Small intestine (tissue), 7 donors: ENCODE measurements around the gene ARHGEF5. TPM values are rescaled to one million over a fixed set of nuclear protein-coding genes. Genes with fewer than 3 reads are reported as not detected.

Experiments used
- DNase-seq, 2 donors: peaks; one replicate each; pipeline versions ENCODE4 v3.0.0 to v3.0.0-alpha.2; 2013
- FAIRE-seq: peaks from 2 replicates; lab custom pipeline; 2012; peaks lifted over from hg19 to GRCh38; lab: Jason Lieb, UNC
- H3K27ac ChIP-seq, 3 donors: one replicate each; pipeline ENCODE4 v1.5.1; 2013; ENCODE audit warnings: low read length in 2 of 3, mild to moderate bottlenecking in 2 of 3, control low read depth in 1 of 3, inconsistent platforms in 1 of 3, low read depth in 1 of 3, moderate library complexity in 1 of 3
- H3K27me3 ChIP-seq, 3 donors: one replicate each; pipeline ENCODE4 v1.6.1; 2013; ENCODE audit warnings: low read length in 3 of 3, inconsistent platforms in 1 of 3; ENCODE audit not compliant: control insufficient read depth in 3 of 3, insufficient read depth in 3 of 3
- H3K36me3 ChIP-seq, 3 donors: one replicate each; pipeline ENCODE4 v1.6.1; 2013; ENCODE audit warnings: low read length in 3 of 3, inconsistent platforms in 1 of 3, low read depth in 1 of 3, mild to moderate bottlenecking in 1 of 3, moderate library complexity in 1 of 3; ENCODE audit not compliant: control insufficient read depth in 3 of 3, insufficient read depth in 2 of 3
- H3K4me1 ChIP-seq, 3 donors: one replicate each; pipeline ENCODE4 v1.6.1; 2013; ENCODE audit warnings: low read length in 2 of 3, inconsistent platforms in 1 of 3, low read depth in 1 of 3, mild to moderate bottlenecking in 1 of 3, moderate library complexity in 1 of 3; ENCODE audit not compliant: control insufficient read depth in 3 of 3, insufficient read depth in 2 of 3
- H3K4me3 ChIP-seq, 3 donors: one replicate each; pipeline ENCODE4 v1.5.1; 2013; ENCODE audit warnings: low read length in 3 of 3, control low read depth in 1 of 3, inconsistent platforms in 1 of 3, low read depth in 1 of 3, mild to moderate bottlenecking in 1 of 3, moderate library complexity in 1 of 3
- H3K9me3 ChIP-seq, 2 donors: one replicate each; pipeline ENCODE4 v1.6.1; 2013; ENCODE audit warnings: low read depth in 1 of 2, low read length in 1 of 2; ENCODE audit not compliant: control insufficient read depth in 2 of 2, insufficient read depth in 1 of 2
- WGBS, 3 donors: extraction: QIAGEN DNeasy Blood & Tissue Kit; methylation state at CpG; one replicate each; pipeline ENCODE4 v1.1.7; 2013; 5-methylcytosine and 5-hydroxymethylcytosine counted together
- polyA plus RNA-seq, 4 donors: library from polyadenylated mRNA; stranded (reverse) in 3 of 4; unstranded in 1 of 4; fragments of 200-250 nt in 3 of 4; fragments of 120-200 nt in 1 of 4; gene quantifications; one replicate each; pipeline versions ENCODE4 v1.2.1 to v1.2.3, GENCODE V29; 2013
- donor health status: healthy with polysubstance abuse.
- donor health status: control.
- donor health status: control.
- donor health status: Bipolar disorder and iron deficiency.
- donor health status: healthy.

ARHGEF5 gene
- polyA plus RNA-seq, 4 donors = 15.6 to 43.9 (median 33.0) TPM

DNA sequence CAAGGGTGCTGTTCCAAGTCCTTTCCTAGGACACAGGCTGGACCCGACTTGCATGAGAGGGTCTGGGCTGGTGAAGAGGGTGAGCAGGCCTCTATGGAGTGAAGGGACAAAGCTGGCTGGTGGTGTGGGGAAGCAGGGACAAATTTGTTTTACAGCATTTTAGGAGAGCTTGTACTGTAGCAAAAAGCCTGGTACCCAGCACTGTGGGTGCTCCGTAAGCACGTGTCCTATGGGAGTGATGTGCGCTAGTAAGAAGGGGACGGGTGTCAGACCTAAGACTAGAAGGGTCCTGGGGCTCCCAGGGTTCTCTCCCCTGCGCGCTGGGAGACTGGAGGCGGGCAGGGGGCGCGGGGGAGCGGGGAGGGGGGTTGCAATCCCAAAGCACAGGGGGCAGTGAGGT, 47.9 kb downstream of the ARHGEF5 start:
- Histone ChIP-seq H3K27ac (no peak overlapping the region), H3K4me3 (no peak overlapping the region), H3K4me1 (no peaks in the 10 kb centered on the region), H3K9me3 (no peaks in the 10 kb centered on the region), H3K27me3 (peaks cover 0 to 3% (median 0%) of the 10 kb centered on the region in 3 donors), H3K36me3 (no peaks in the 10 kb centered on the region)
- no peak for FAIRE-seq
- DNase-seq = no peak
- 93 to 99% (median 94%) methylated on average over 11 of the region's 11 CpGs for WGBS, 3 donors

DNA sequence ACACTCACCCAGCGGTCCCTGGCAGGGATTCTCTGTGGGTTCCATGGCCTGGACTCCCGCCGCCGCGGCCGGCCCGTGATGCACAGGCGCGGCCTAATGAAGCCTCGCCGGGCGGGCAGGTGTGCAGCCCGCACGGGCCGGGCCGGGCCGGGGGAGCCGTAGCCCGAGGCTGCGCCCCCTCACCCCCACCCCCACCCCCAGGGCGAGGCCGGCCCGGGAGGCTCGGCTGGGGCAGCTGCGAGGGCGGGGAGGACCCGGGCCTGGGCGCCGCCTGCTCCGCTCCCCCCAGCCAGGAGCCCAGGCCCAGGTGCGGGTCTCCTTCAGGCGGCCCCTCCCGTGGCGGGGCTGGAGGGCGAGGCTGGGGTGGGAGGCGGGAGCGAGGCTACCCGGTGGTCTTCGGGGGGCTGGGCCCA, 48.5 kb downstream of the ARHGEF5 start, which contains the start of gene NOBOX:
Gene NOBOX, minus strand, starts transcription at position 45 of the 413 bp plus-strand sequence.
- H3K4me3 ChIP-seq = no peak within 1 kb of the TSS
- peaks cover 0 to 4% (median 0%) of the 10 kb centered on the region in 3 donors for H3K27me3 ChIP-seq
- no peaks in the 10 kb centered on the region for H3K36me3 ChIP-seq
- no peaks in the 10 kb centered on the region for H3K9me3 ChIP-seq
- H3K4me1 ChIP-seq = no peaks in the 10 kb centered on the region
- 79 to 94% (median 89%) methylated on average over 30 to 39 of the region's 39 CpGs for WGBS, 3 donors
- FAIRE-seq (no peak), DNase-seq (no peak)
- H3K27ac ChIP-seq = no peak within 1 kb of the TSS

- 63 to 68% (median 66%) methylated on average over 4 of the region's 4 CpGs for WGBS, 3 donors
- Histone ChIP-seq H3K4me3 (no peak overlapping the region), H3K9me3 (no peaks in the 10 kb centered on the region), H3K4me1 (no peaks in the 10 kb centered on the region), H3K27ac (no peak overlapping the region), H3K27me3 (peaks cover 0 to 6% (median 0%) of the 10 kb centered on the region in 3 donors), H3K36me3 (no peaks in the 10 kb centered on the region)
- DNase-seq = peak in 1 of 2 donors; percentile 18
- FAIRE-seq = no peak
These were observed 49.7 kb downstream of the ARHGEF5 start for GRCh38 chr7:144404946-144405345.

- Histone ChIP-seq H3K9me3 (no peaks in the 10 kb centered on the region), H3K4me1 (no peaks in the 10 kb centered on the region), H3K36me3 (no peaks in the 10 kb centered on the region), H3K27ac (no peak overlapping the region), H3K27me3 (peaks cover 0 to 3% (median 0%) of the 10 kb centered on the region in 3 donors), H3K4me3 (no peak overlapping the region)
- WGBS, 3 donors = 58 to 64% (median 59%) methylated on average over 12 of the region's 12 CpGs
- FAIRE-seq (no peak), DNase-seq (no peak)
These were observed 52.2 kb downstream of the ARHGEF5 start for GRCh38 chr7:144407266-144407931.

DNA sequence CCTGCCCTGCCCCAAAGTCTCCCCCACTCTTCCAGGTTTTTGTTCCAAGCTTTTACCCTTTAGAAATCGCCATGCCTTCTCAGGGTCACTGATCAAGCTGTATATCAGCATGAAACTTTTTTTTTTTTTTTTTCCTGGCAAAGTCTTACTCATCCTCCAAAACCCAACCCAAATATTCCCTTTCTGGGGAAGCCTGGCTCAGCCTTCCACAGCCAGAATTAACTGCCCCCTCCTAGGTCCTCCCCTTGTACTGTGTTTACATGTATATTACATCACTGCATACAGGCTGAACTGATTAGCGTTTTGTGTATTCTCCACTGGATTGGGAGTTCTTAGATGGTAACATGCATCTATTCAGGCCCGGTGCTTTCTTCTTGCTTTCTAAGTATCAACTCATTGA, 52.9 kb downstream of the ARHGEF5 start:
- Histone ChIP-seq H3K27me3 (peaks cover 0 to 3% (median 0%) of the 10 kb centered on the region in 3 donors), H3K4me3 (no peak overlapping the region), H3K9me3 (no peaks in the 10 kb centered on the region), H3K36me3 (no peaks in the 10 kb centered on the region), H3K27ac (no peak overlapping the region), H3K4me1 (no peaks in the 10 kb centered on the region)
- no peak for FAIRE-seq
- DNase-seq = no peak
- 60 to 71% (median 63%) methylated on average over 3 of the region's 3 CpGs for WGBS, 3 donors

GRCh38 chr7:144410441-144410840, 55.2 kb downstream of the ARHGEF5 start:
- FAIRE-seq = no peak
- H3K4me1 ChIP-seq = no peaks in the 10 kb centered on the region
- no peak overlapping the region for H3K4me3 ChIP-seq
- H3K9me3 ChIP-seq = no peaks in the 10 kb centered on the region
- DNase-seq = no peak
- WGBS, 3 donors = 18 to 40% (median 21%) methylated on average over 4 of the region's 4 CpGs
- no peaks in the 10 kb centered on the region for H3K36me3 ChIP-seq
- H3K27me3 ChIP-seq = peaks cover 0 to 3% (median 0%) of the 10 kb centered on the region in 3 donors
- no peak overlapping the region for H3K27ac ChIP-seq

DNA sequence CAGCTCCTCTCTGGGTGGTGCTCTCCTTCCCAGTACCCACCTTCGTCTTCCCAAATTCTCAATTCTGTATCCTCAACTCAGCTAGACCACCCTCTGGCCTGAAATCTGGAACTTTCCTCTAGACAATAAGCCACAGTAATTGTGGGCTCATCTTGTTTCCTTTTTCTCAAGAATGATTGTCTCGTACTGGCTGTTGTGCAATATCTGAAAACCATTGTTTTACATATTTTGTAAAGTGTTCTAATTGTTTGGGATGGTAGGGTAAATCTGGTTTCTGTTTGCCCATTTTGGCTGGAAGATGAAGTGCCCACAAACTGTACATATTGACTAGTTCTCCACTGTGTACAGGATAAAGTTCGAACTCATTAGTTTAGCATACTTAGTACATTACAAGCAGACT, 59.6 kb downstream of the ARHGEF5 start:
- DNase-seq (no peak), FAIRE-seq (no peak)
- WGBS, 3 donors = 56 to 81% (median 79%) methylated on average over 3 of the region's 3 CpGs
- Histone ChIP-seq H3K27ac (no peak overlapping the region), H3K27me3 (no peaks in the 10 kb centered on the region), H3K9me3 (peaks cover 0 to 3% of the 10 kb centered on the region in 2 donors), H3K36me3 (no peaks in the 10 kb centered on the region), H3K4me1 (no peaks in the 10 kb centered on the region), H3K4me3 (no peak overlapping the region)

GRCh38 chr7:144415858-144416257, 60.7 kb downstream of the ARHGEF5 start:
- H3K4me3 ChIP-seq = no peak overlapping the region
- H3K36me3 ChIP-seq = no peaks in the 10 kb centered on the region
- FAIRE-seq (no peak), DNase-seq (no peak)
- no peak overlapping the region for H3K27ac ChIP-seq
- no peaks in the 10 kb centered on the region for H3K4me1 ChIP-seq
- H3K27me3 ChIP-seq = no peaks in the 10 kb centered on the region
- peaks cover 0 to 3% of the 10 kb centered on the region in 2 donors for H3K9me3 ChIP-seq

DNA sequence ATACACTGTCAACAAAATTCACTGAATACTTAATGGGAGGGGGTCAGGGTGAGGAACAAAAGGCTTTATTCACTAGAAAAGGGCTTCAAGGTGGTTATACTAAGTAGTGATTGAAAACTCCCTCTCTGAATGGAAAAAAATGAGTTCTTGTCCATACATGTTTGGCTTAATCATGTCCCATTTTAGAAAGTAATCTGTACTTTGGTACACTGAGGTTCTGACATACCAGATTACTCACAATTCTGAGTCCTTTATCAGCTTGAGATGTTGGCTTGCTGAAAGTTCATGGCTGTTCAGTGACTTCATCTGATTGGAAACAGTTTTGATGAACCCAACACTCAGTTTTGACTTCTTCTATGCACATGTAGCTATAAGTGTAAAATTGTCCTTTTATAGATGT, 61.1 kb downstream of the ARHGEF5 start:
- H3K4me1 ChIP-seq = no peaks in the 10 kb centered on the region
- peaks cover 0 to 3% of the 10 kb centered on the region in 2 donors for H3K9me3 ChIP-seq
- FAIRE-seq (no peak), DNase-seq (no peak)
- no peaks in the 10 kb centered on the region for H3K36me3 ChIP-seq
- no peaks in the 10 kb centered on the region for H3K27me3 ChIP-seq
- H3K4me3 ChIP-seq = no peak overlapping the region
- H3K27ac ChIP-seq = no peak overlapping the region
